Stimulated activated CD4-positive, alpha-beta T cell treated with anti-CD3 and anti-CD28 coated beads, Interleukin-4, amount 100 ng/mL, for 4 hours (primary cell): ENCODE measurements around the gene RANBP9.

Source experiments
- DNase-seq, 2 experiments: peaks; one replicate each; pipeline ENCODE4 v3.0.0-alpha.2; 2020

RANBP9 gene

DNA sequence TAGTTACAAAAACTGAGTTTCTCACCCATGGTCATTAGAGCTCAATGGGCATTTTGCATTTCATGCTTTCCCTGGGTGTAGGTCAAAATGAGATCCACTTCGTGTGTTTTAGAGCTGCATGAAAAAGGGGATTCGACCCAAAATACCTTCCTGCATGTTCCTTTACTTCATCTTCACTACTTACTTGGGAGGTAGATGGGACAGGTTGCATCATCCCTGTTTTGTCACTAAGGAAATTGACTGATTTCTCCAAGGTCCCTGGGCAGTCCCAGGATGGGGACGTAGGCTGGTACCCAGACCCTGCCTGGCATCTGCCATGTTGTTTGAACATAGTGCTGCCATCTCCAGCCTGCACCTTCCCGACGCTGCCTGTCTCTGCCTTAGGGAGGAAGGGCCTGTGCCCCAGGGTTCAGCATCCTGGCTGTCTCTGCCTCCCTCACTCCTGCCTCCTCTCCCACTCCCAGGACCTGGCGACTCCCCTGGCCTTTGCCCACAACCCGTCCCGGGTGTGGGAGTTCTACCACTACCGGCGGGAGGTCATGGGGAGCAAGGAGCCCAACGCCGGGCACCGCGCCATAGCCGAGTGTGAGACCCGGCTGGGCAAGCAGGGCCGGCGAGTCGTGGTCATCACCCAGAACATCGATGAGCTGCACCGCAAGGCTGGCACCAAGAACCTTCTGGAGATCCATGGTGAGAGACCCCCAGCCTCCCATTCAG is 120.3 kb downstream of the RANBP9 start:
- DNase-seq, result no peak

DNA sequence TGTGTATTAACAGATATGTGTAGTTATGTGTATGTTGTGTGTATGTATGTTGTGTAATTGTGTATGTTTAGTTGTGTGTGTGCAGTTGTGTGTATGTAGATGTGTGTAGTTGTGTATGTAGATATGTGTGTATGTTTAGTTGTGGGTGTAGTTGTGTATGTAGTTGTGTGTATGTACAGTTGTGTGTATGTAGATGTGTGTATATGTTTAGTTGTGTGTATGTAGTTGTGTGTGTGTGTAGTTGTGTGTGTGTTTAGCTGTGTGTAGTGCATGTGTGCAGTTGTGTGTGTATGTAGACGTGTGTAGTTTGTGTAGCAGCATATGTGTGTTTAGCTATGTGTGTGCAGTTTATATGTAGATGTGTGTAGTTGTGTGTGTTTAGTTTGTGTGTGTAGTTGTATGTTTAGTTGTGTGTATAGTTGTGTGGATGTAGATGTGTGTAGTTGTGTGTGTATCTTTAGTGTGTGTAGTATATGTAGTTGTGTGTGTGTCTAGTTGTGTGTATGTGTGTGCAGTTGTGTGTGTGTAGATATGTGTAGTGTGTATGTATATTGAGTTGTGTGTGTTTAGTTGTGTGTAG is 121.0 kb downstream of the RANBP9 start:
- DNase-seq, result no peak

DNA sequence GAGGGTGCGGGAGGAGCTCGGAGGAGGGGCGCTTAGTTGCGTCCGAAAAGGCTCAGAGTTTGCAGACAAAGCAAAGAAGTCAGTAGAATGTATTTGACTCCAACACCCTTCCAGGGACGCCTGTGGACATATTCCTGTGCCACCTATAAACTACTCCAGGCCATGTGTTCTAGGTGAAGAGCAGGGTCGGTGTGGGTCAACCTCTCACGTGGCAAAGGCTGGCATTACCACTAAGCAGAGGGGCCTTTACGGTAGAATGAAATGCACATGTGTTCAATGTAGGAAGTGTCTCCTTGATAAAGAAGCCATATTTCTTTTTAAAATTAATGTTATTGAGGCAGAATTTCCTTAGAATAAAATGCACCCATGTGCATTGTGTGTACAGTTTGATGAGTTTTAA is 121.8 kb downstream of the RANBP9 start:
- DNase-seq, result no peak

DNA sequence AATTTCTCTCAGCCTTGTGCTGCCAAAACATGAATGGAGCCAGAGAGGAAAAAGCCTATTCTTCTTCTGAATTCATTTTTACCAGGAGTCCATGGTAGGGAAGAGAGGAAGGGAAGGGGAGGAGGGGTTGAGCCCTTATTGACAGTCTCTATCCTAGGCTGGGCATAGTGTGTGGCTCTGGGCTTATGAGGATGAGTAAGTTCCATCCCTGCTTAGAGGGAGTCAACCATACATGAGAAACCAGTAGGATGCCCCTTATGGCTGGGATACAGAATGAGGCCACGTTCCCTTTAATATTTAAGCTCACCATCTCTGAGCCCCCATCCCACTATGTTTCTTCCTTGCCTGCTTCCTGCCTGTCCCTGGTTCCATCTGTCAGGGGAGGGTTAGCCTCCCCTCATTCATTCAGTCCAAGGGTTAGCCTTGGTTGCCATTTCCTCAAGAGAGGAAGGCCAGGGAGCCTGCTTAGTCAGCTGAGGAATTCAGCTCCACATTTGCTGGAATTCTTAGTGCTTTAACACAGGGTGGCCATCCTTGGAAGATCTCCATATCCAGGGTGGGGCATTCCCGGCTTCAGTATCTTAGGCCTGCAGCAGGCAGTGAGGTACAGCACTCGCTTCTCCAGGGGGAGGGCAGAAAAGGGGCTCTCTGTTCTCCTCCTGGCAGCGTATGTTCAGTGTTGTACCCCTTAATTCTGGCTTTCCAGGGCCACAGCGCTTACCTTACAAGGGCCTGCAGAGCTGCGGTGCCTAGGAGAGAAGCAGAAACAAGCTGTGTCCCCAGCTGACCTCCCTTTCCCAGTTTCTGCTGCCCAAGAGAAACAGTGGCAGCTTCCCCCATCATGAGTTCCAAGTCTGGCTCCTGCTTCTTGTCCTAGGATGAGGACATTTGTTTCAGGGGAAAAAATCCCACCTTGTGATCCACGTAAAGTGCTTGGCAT is 124.8 kb downstream of the RANBP9 start:
- no peak for DNase-seq

DNA sequence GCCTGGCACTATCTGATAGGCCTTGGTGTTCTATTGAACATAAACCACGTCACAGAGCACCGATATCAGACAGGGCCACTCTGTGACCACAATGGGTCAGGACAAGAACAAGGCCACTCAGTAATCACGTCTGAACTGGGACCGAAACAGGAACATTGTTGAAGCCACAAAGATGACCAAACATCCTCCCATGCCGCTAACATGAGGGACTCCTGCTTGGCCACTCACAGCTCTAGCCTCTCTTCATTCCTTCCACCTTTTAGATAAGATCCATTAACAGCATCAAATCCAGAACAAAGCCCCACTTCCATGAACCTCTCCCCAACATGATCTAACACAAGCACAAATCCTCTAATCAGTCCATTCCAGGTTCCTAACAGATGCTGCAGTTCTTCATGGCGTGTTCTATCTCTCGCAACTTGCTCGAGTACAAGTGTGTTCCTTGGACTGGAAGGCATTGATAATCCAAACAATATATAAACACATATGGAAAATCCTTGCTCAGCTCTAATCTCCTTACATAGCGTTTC is 129.9 kb downstream of the RANBP9 start:
- no peak for DNase-seq

DNA sequence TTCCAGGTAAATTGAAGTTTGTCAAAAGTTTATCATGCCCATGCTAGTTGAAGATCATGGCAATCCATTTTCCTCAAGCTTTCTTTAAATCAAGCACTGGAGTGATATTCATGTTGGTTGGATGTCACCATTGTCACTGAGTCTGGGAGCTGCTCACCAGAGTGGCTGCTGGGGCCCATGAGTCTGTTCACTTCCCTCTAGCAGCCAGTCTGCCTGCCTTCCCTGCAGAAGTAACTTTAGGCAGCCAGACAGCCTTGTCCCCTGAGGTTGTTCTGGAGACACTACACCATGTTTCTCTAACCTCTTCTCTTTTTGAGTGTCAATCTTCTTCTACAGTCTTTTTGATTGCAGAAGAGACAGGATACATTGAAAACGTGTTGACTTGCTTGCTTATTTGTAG is 131.7 kb downstream of the RANBP9 start:
- DNase-seq, result no peak

DNA sequence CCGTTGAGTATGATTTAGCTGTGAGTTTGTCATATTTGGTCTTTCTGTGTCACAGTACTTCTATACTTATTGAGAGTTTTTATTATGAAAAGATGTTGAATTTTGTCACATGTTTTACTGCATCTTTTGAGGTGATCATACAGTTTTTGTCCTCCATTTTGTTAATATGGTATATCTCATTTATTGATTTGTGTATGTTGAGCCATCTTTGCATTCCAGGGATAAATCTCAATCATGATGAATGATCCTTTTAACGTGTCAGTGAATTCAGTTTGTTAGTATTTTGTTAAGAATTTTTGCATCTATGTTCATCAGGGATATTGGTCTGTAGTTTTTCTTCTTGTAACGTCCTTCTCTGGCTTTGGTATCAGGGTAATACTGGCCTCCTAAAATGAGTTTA is 133.7 kb downstream of the RANBP9 start:
- DNase-seq, result no peak

DNA sequence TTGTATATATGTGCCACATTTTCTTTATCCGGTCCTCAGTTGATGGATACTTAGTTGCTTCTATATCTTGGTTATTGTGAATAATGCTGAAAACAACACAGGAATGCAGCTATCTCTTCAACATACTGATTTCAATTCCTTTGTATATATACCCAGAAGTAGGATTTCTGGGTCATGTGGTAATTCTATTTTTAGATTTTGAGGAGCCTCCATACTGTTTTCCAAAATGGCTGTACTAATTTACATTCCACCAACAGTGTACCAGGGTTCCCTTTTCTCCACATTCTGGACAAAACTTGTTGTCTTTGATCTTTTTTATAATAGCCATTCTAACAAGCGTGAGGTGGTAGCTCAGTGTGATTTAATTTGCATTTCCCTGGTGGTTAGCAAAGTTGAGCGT is 135.6 kb downstream of the RANBP9 start:
- no peak for DNase-seq

DNA sequence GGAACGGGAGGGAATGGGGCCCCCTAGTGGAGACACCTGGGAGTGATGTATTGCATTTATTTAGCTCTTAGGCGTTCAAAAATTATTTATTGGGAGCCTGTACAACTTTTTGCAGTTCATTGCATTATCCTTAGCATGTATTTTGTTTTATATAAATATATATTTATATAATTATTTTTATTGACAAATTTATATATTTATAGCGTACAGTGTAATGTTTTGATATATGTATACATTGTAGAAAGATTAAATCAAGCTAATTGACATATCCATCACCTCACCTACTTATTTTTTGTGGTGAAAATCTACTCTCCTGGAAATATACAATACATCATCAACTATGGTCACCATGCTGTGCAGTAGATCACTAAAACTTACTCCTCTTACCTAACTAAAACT is 136.3 kb downstream of the RANBP9 start:
- DNase-seq, result no peak

DNA sequence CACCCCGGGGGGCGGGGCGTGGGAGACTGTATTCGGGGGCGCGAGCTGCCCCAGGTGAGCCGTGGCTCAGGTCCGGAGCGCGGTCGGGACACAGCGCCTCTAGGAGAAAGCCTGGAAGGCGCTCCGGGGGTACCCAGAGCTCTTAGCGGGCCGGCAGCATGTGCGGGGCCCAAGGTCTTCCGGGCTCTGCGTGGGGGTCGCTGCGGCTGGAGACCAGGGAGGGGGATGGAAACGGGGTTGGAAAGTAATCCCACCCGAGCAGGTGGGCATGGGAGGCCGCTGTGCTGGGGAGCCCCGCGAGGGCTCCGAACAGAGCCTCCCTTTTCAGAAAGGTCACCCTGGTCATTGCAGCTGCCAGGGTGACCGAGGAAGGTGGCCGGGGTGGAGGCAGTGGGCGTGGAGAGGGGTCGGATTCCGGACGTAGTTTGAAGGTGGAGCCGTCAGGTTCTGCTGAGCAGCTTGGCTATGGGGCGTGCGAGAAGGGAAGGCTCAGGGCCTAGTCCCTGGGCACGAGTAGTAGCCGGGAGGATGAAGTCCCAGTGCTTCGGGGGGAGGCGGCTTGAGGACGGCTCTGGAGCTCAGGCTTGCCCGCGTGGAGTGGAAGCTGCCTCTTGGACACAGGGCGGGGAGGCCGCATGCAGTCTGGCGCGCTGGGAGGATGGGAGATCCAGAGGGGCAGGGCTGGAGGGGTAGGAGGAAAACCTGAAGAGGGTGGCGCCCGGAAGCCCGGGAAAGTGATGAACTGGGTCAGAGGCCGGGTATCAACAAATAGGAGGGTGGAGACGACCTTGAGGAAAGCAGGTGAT is 136.9 kb downstream of the RANBP9 start, which contains the start of gene SIRT5:
Gene SIRT5 (plus strand): TSS at position 31 of the 806 bp plus-strand sequence. CDS start 9,510 bp downstream, outside the sequence.
- peak; percentile 58 to 66 for DNase-seq

DNA sequence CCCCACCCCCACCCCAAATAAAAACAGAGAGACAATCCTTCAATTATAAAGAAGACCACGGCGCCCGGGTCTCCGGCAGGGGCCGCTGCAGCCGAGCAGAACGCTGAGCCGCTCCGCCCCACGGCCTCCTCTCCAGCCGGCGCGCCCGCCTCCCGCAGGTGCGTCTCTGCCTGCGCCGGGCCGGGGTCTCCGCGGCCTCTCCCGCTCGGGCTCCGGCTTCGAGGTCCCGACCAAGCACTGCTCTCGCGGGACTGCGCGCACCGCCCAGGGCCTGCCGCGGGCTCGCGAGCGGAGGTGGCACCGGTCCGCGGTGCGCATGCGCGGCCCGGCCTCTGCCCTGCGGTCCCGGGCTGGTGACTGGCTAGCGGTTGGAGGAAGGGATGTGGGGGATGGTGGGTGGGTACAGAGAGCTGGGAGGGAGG is 137.5 kb downstream of the RANBP9 start:
- peak; percentile 93 to 94 for DNase-seq

DNA sequence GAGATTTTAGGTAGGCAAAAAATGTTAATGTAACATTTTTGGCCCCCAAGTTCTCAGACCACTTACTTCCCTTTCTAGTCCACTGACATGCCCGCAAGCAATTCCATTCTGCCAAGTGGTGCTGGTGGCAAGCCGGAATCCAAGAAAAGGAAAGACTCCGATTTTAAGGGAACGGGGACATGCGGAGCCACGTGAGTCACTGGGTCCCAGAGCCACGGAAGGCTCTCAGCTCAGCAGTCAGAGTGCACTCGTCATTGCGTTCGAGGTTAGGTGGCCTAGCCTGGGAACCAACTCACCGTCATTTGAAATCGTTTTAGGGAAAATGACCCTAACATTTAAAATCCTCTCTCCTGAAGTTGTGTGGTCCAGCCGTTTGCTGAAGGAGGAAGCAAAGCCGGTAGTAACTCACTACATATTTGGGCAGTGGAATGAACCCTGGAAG is 137.9 kb downstream of the RANBP9 start:
- DNase-seq, result peak in 1 of 2 experiments; percentile 4

DNA sequence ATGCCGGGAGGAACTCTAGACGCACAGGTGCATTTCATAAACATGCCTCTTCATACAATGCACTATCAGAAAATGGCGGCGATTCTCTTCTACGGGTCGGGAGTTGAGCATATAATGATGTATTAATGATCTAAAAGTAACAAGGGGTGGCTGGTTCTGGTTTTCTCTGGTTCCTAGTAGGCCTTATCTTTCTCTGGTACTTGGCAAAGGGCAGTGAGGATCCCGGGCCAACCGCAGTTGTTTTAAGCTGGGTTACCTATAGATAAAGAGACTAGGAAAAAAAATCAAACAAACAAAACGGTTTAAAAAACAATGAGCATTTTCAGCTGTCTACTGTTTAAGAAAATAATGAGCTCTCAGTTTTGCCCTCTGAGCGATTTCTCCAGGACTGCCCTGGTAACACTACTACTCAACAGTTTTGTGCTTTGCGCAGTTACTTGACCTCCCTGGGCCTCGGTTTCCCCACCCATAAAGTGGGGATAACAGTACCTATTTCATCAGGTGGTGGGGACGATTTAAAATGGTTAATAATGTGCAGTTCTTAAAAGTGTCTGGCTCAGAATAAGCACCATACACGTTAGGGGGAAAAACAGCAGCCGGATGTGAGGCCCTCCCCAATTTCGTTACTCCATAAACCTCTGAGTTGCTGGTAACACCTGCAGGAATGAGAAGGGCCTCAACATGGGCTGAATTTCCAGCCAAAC is 138.5 kb downstream of the RANBP9 start:
- DNase-seq, result no peak

DNA sequence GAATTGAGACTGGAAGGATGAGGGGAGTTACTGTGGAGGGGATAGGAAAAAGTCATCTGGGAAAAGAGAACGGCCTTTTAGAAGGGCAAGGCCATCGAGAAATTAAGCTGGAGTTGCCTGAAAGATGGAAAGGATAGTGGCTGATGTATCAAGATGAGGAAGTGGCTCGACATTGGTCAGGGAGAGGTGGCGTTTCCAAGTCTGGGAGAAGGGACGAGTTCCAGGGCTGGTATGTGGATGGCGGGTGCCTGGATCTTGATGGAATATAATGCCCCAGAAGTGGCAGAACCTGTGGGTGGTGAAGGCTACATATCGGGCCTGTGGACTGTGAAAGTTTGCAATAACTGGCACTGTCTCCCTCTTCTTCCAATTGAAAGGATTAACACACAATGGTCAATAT is 139.4 kb downstream of the RANBP9 start:
- no peak for DNase-seq
